Measurements from ENCODE around the gene WASL. TPM values are rescaled to one million over a fixed set of nuclear protein-coding genes. Genes with fewer than 3 reads are reported as not detected.

WASL gene
- total RNA-seq, 6 experiments from 2014 or later = 22.7 to 27.6 (median 26.5) TPM

GRCh38 chr7:123768493-123768892, 19.7 kb upstream of the WASL start:
- Mint-ChIP-seq H3K9me3 (no peaks in the 10 kb centered on the region), H3K27me3 (ENCODE audit: insufficient read depth) (peaks cover 5% of the 10 kb centered on the region; the same call in 1 of the 2 replicates), H3K27ac (no peak overlapping the region), H3K36me3 (ENCODE audit: low read depth) (no peaks in the 10 kb centered on the region), H3K4me1 (ENCODE audit: low read depth) (peaks cover 15% of the 10 kb centered on the region), H3K4me3 (no peak overlapping the region)
- DNase-seq = no peak
- TF ChIP-seq CTCF (IDR thresholded peaks at IDR 0.05) = no peak

DNA sequence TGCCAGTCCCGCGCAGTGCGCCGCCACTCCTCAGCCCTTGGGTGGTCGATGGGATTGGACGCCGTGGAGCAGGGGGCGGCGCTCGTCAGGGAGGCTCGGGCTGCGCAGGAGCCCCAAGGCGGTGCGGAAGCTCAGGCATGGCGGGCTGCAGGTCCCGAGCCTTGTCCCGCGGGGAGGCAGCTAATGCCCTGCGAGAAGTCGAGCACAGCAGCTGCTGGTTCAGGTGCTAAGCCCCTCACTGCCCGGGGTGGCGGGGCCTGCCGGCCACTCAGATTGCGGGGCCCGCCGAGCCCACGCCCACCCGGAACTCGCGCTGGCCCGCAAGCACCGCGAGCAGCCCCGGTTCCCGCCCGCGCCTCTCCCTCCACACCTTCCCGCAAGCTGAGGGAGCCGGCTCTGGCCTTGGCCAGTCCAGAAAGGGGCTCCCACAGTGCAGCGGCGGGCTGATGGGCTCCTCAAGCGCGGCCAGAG, 14.4 kb upstream of the WASL start:
- H3K9me3 Mint-ChIP-seq = peaks cover 4% of the 10 kb centered on the region; the same call in 1 of the 2 replicates
- peaks cover 2% of the 10 kb centered on the region for H3K27me3 Mint-ChIP-seq (ENCODE audit: insufficient read depth)
- no peak overlapping the region for H3K27ac Mint-ChIP-seq
- H3K4me3 Mint-ChIP-seq = no peak overlapping the region
- no peaks in the 10 kb centered on the region for H3K4me1 Mint-ChIP-seq (ENCODE audit: low read depth)
- no peak for DNase-seq
- H3K36me3 Mint-ChIP-seq (ENCODE audit: low read depth) = peaks cover 4% of the 10 kb centered on the region; the same call in 1 of the 2 replicates
- TF ChIP-seq CTCF (IDR thresholded peaks at IDR 0.05) = no peak

DNA sequence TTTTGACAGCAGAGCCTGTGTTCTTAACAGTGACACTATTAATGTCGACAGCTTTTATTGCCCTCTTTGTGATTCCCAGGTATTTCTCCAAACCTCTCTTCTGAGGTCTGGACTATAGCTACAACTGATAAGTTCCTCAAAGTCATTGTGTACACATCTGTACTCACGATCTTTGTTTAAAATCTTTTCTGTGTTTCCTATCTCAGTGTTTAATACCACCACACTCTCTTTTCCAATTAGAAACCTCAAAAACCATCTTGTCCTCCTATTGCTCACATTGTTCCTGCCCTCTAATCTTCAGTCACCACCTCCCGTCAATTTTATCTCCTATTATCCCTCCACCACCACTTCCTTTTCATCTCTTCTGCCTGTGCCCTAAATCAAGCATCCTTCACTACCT, 12.9 kb upstream of the WASL start:
- peaks cover 2% of the 10 kb centered on the region for H3K27me3 Mint-ChIP-seq (ENCODE audit: insufficient read depth)
- peaks cover 9% of the 10 kb centered on the region for H3K4me1 Mint-ChIP-seq (ENCODE audit: low read depth)
- no peak overlapping the region for H3K27ac Mint-ChIP-seq
- H3K36me3 Mint-ChIP-seq (ENCODE audit: low read depth) = peaks cover 4% of the 10 kb centered on the region; the same call in 1 of the 2 replicates
- no peak for TF ChIP-seq CTCF (IDR thresholded peaks at IDR 0.05)
- peaks cover 4% of the 10 kb centered on the region; the same call in 1 of the 2 replicates for H3K9me3 Mint-ChIP-seq
- DNase-seq = no peak
- no peak overlapping the region for H3K4me3 Mint-ChIP-seq

DNA sequence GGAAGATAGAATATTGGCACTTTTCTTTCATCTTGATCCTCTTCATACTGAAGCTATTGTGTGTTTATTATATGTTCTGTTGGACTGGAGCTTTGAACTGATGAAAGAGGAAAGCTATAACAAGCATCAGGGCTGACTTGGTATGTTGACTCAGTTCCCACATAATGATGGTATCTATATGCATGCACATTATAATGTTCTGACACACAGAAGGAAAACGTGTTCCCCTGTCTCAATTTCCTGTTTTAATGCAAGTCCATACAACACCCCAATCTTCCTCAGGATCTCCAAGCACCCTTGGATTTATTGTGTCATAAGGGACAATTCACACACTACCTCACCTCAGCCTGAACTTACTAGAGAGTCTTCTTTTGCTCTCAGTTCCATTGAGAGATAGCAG, 8.3 kb upstream of the WASL start:
- peaks cover 13% of the 10 kb centered on the region for H3K4me1 Mint-ChIP-seq (ENCODE audit: low read depth)
- no peak overlapping the region for H3K4me3 Mint-ChIP-seq
- no peaks in the 10 kb centered on the region for H3K9me3 Mint-ChIP-seq

GRCh38 chr7:123755338-123755737, 6.5 kb upstream of the WASL start:
- DNase-seq = no peak
- Mint-ChIP-seq H3K4me1 (ENCODE audit: low read depth) (peaks cover 13% of the 10 kb centered on the region), H3K27ac (no peak overlapping the region), H3K36me3 (ENCODE audit: low read depth) (no peaks in the 10 kb centered on the region), H3K9me3 (no peaks in the 10 kb centered on the region), H3K4me3 (no peak overlapping the region), H3K27me3 (ENCODE audit: insufficient read depth) (peaks cover 2% of the 10 kb centered on the region; the same call in 1 of the 2 replicates)
- TF ChIP-seq CTCF (IDR thresholded peaks at IDR 0.05) = no peak

More for the DNA sequence above, 8.3 kb upstream of the WASL start:
- peak; percentile 11 for DNase-seq
- H3K36me3 Mint-ChIP-seq (ENCODE audit: low read depth) = no peaks in the 10 kb centered on the region
- peaks cover 2% of the 10 kb centered on the region for H3K27me3 Mint-ChIP-seq (ENCODE audit: insufficient read depth)
- TF ChIP-seq CTCF (IDR thresholded peaks at IDR 0.05) = no peak
- H3K27ac Mint-ChIP-seq = no peak overlapping the region

Data from HFFc6 (cell line).